ENCODE data around the gene NEAT1.
A peak's percentile ranks its signal among the peaks of the same experiment; 100 is the strongest.

Gene NEAT1

DNA sequence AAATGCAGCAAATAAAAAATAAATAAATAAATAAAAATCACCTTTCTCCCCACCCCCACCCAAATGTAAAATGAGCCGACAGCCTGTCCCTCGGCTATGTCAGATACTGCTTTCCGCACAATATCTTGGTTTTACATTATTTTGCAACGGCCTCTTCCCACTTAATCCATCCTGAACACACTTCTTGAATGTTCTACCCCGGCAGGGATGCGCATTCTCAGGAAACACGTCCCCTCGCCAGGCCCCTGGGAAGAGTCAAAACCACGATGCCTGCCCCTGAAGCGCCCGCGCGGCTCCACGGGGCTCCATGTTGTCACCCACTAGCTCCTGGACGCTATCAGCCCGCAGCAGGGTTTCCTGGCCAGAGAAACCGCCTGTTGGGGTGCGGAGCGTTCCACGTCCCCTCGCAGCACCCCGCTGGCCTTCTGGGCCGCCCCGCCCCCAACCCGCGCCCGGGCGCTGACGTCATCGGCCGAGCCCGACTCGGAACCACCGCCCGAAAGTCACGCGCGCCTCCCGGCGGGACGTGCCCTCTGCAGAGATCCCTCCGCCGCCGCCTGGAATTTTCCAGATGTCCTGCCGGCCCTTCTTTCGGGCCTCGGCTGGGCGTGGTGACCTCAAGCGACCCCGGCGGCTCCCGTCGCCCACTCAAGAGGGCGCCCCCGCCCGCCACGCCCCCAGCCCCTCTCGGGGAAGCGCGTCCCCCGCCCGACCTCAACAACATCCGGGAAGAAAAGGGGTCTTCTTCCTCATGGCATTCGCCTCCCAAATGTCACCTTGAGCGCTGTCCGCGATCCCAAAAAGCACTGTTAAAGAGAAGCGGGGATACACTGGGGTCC lies 585 bp upstream of the NEAT1 start:
- DNase-seq (ENCODE audit: low spot score): peak; percentile 57

DNA sequence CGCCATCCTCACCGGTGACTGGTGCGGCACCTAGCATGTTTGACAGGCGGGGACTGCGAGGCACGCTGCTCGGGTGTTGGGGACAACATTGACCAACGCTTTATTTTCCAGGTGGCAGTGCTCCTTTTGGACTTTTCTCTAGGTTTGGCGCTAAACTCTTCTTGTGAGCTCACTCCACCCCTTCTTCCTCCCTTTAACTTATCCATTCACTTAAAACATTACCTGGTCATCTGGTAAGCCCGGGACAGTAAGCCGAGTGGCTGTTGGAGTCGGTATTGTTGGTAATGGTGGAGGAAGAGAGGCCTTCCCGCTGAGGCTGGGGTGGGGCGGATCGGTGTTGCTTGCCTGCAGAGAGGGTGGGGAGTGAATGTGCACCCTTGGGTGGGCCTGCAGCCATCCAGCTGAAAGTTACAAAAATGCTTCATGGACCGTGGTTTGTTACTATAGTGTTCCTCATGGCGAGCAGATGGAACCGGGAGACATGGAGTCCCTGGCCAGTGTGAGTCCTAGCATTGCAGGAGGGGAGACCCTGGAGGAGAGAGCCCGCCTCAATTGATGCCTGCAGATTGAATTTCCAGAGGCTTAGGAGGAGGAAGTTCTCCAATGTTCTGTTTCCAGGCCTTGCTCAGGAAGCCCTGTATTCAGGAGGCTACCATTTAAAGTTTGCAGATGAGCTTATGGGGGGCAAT lies 1.1 kb downstream of the NEAT1 start:
- no peak for DNase-seq (ENCODE audit: low spot score)

DNA sequence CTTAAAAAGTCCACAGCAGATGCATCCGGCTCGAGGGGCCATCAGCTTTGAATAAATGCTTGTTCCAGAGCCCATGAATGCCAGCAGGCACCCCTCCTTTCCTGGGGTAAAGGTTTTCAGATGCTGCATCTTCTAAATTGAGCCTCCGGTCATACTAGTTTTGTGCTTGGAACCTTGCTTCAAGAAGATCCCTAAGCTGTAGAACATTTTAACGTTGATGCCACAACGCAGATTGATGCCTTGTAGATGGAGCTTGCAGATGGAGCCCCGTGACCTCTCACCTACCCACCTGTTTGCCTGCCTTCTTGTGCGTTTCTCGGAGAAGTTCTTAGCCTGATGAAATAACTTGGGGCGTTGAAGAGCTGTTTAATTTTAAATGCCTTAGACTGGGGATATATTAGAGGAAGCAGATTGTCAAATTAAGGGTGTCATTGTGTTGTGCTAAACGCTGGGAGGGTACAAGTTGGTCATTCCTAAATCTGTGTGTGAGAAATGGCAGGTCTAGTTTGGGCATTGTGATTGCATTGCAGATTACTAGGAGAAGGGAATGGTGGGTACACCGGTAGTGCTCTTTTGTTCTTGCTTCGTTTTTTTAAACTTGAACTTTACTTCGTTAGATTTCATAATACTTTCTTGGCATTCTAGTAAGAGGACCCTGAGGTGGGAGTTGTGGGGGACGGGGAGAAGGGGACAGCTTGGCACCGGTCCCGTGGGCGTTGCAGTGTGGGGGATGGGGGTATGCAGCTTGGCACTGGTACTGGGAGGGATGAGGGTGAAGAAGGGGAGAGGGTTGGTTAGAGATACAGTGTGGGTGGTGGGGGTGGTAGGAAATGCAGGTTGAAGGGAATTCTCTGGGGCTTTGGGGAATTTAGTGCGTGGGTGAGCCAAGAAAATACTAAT lies 1.9 kb downstream of the NEAT1 start:
- no peak for DNase-seq (ENCODE audit: low spot score)

DNA sequence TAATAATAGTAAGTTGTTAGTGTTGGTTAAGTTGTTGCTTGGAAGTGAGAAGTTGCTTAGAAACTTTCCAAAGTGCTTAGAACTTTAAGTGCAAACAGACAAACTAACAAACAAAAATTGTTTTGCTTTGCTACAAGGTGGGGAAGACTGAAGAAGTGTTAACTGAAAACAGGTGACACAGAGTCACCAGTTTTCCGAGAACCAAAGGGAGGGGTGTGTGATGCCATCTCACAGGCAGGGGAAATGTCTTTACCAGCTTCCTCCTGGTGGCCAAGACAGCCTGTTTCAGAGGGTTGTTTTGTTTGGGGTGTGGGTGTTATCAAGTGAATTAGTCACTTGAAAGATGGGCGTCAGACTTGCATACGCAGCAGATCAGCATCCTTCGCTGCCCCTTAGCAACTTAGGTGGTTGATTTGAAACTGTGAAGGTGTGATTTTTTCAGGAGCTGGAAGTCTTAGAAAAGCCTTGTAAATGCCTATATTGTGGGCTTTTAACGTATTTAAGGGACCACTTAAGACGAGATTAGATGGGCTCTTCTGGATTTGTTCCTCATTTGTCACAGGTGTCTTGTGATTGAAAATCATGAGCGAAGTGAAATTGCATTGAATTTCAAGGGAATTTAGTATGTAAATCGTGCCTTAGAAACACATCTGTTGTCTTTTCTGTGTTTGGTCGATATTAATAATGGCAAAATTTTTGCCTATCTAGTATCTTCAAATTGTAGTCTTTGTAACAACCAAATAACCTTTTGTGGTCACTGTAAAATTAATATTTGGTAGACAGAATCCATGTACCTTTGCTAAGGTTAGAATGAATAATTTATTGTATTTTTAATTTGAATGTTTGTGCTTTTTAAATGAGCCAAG lies 2.7 kb downstream of the NEAT1 start:
- DNase-seq (ENCODE audit: low spot score): no peak

DNA sequence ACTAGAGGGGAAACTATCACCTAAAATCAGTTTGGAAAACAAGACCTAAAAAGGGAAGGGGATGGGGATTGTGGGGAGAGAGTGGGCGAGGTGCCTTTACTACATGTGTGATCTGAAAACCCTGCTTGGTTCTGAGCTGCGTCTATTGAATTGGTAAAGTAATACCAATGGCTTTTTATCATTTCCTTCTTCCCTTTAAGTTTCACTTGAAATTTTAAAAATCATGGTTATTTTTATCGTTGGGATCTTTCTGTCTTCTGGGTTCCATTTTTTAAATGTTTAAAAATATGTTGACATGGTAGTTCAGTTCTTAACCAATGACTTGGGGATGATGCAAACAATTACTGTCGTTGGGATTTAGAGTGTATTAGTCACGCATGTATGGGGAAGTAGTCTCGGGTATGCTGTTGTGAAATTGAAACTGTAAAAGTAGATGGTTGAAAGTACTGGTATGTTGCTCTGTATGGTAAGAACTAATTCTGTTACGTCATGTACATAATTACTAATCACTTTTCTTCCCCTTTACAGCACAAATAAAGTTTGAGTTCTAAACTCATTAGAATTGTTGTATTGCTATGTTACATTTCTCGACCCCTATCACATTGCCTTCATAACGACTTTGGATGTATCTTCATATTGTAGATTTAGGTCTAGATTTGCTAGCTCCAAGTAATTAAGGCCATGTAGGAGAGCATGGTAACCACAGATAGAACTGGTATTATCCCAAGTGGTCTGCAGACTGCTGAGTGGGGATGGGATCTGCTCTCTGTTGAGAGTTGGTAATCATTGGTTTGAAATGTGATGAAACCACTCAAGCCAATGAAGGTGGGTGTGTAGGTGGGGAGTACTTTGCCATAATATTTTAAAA lies 3.6 kb downstream of the NEAT1 start:
- no peak for DNase-seq (ENCODE audit: low spot score)

DNA sequence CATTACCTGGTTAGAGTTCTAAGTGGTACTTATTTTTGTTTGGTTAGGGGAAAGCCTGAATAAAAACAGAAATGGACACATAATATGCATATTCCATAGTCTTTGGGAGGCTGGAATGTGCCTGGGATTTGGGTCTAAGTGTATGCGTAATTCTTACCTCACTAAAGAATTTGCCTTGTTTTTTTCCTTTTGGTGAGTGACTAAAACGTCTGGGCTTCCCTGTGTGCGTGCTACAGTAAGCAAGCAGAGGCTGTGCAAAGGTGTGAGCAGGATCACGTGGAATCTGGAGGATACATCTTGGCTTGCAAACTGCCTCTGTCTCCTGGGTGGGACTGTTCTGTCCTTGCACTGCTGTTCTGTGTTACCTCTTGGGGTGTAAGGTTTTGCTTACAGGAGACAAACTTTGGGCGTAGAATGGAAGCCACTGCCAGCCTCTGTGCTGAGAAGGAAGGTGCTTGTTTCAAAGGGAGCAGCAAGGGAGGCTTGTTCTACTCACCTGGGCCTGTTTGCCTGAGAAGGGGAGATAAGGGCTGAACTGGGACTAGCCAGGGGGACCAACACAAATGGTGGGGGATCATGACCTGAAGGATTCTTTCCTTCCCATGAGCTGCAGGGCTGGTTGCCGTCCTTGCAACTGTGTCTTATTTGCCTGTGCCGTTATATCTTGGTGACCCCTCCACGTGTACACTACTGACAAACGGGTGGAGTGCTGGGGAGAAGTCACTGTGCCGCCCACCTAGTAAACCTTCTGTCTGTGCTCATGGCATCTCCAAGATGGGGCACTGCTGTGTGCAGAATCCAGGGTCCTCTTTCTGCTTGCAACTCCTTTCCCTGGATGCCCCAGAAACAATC lies 4.5 kb downstream of the NEAT1 start:
- no peak for DNase-seq (ENCODE audit: low spot score)

DNA sequence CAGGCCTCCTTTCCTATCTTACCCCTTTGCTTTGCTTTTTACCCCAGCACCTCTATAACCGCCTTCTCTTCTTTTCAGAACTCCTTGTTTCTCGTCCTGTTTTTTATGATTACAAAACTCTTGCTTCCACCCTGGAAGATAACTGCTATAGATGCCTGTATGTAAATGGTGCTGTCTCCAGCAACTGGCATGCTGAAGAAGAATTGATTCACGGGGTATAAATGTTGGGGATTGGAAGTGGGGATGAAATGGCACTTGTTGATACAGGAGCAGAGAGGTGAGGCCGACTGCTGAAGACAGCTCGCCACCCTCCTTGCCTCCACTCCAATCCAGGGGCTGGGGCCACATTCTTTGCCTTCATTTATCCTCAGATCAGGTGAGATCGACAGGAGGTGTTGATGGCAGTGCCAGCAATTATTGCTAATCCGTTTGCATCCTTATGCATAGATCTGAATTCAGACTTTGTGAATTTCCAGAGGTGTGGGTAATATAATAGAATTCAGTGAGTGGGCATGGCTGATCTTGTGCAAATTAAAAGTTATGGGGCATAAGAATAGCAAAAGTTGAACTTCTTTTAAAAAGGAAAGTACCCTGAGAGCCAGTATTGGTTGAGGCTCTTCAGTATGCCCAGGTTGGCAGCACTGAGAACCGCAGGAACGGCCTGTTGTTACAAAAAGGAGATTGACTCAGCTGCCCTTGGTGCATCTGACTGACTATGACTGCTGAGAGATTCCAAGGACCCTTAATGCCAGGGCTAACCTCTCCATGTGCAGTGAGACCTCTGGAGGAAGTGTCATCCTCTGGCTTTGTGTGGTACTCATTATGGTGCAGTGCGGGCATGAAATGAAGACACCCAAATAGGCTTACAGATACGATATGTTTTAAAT lies 5.3 kb downstream of the NEAT1 start:
- DNase-seq (ENCODE audit: low spot score): no peak

DNA sequence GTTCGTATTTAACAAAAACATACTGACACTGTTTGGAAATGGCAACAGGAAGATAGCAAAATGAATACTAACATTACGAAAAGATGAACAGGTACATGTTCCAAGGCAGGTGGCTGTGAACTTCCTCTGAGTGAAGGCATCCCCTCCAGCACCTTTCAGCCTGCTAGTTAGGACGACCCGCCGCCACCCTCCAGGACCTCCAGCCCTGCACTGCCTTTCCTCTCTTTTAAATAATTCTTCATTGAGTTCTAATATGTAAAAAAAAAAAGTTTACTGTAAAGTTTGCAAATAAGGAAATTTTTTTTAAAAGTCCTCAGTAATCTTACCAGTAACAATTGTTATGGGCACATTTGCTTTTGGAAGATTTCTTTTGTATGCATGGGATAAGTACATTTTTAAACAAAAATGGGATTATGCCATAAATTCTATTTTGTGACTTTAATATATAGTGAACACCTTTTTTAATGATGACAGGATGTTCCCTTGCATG lies 6.0 kb downstream of the NEAT1 start:
- no peak for DNase-seq (ENCODE audit: low spot score)

DNA sequence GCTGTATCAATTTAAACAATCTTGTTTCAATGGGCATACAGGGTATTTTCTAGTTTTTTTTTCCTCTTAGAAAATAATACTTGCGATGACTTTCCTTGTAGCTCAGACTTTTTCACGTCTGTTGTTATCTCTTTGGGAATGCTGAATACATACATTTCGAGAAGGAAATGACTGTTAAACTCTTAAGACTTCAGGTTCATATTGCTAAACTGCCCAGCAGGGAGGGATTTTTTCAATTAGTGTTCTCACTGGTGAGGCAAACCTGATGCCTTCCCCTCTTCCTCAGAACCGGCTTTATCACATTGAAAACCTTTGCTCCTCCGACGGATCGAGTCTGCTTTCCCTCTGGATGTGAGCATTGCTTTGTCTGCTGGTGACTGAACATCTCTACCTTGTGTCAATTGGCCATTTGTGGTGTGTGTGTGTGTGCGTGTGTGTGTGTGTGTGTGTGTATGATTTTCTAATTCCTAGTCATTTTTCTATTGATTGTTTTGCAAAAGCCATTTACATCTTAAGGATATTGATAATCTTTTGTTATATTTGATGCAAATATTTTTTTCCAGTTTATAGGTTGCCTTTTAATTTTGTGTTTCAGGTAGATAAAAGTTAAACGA lies 6.6 kb downstream of the NEAT1 start:
- no peak for DNase-seq (ENCODE audit: low spot score)

DNA sequence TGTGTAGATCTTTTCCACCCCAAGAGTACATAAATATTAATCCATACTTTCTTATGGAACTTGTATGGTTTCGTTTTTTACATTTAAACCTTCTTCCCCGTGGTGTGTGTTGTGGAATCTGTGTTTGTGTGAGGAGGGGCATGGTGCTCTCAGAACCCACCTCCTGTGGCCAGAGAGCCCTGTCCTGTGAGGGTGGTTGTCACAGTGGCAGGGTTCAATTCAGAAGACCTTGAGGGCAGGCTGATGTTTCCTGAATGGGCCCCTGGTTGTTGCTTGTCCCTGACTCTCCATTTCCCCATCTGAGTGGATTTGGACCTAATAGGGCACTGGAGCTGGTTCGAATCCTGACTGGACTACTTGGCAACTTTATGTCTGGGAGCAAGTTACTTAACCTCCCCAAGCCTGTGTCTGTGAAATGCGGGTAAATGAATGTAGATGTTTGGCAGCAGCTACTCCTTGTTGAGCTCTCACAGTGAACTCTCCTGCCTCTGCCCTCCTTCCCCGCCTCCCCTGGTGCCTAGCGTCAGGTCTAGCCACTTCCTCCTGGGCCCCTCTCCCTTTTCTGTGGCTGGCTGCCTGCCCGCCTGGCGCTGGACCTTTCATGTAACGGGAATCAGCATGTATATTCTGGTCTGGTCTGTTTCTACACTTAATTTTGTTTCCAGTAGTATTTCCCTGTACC lies 7.3 kb downstream of the NEAT1 start:
- DNase-seq (ENCODE audit: low spot score): no peak

DNA sequence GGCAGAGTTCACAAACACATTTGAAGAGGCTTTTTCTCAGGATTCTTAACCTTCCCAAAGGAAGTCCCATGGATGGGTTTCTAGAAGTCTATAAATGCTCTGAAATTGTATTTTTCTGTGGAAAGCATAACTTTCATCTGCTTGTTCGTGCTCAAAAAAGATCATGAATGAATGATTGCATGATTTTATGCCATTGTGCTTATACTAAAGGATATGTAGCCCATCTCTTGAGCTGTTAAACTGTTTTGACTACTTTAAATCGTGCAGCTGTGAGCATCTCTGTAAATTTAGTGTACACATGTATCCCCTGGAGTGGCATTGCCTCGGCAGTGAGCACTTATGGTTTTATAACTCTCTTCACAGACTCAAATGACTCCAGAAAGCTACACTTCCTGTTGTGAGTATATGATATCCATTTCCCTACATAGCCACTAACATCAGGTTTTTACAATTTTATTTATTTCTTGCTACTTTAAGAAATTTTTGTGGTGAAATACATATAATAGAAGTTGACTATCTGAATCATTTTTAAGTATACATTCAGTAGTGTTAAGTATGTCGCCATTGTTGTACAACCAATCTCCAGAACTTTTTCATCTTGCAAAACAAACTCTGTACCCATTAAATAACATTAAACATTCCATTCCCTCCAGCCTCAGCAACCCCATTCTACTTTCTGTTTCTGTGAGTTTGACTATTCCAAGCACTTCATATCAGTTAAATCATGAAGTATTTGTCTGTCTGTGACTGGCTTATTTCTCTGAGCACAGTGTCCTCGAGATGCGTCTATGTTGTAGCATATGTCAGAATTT lies 8.0 kb downstream of the NEAT1 start:
- no peak for DNase-seq (ENCODE audit: low spot score)

DNA sequence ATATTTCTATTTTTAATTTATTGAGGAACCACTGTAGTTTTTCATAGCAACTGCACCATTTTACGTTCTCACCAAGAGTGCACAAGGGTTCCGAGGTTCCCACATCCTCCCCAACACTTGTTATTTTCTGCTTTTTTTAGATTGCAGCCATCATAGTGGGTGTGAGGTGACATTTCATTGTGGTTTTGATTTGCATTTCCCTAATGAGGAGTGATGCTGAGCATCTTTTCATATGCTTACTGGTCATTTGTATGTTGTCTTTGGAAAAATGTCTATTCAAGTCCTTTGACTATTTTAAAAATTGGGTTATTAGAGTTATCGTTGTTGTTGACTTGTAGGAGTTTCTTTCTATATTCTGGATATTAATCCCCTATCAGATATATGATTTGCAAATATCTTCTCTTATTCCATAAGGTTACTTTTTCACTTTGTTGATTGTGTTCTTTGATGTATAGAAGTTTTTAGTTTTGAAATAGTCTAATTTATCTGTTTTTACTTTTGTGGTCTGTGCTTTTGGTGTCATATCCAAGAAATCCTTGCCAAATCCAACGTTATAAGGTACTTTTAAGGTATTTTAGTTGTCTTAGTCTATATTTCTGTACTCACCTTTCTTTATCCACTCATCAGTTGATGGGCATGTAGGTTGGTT lies 9.0 kb downstream of the NEAT1 start:
- no peak for DNase-seq (ENCODE audit: low spot score)

DNA sequence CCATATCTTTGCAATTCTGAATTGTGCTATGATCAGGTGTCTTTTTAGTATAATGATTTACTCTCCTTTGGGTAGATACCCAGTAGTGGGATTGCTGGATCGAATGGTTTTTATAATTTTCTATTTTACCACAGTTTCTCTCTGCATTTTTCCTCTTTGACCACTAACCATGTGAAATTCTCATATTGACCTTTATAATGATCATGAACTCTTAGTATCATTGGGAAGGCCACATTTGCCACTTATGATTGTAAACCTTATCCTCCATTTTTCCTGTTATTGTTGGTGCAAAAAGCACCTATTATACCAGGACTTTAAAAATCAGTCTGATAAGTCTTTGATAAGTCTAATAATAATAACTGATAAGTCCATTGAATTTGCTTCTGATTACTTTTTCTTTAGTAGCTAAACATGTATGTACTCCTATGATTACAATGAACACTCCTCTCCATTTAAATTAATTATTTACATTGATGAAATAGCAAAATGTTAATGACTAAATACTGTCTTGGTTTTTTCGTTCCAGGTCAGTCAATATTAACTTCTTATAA lies 9.6 kb downstream of the NEAT1 start:
- DNase-seq (ENCODE audit: low spot score): no peak

DNA sequence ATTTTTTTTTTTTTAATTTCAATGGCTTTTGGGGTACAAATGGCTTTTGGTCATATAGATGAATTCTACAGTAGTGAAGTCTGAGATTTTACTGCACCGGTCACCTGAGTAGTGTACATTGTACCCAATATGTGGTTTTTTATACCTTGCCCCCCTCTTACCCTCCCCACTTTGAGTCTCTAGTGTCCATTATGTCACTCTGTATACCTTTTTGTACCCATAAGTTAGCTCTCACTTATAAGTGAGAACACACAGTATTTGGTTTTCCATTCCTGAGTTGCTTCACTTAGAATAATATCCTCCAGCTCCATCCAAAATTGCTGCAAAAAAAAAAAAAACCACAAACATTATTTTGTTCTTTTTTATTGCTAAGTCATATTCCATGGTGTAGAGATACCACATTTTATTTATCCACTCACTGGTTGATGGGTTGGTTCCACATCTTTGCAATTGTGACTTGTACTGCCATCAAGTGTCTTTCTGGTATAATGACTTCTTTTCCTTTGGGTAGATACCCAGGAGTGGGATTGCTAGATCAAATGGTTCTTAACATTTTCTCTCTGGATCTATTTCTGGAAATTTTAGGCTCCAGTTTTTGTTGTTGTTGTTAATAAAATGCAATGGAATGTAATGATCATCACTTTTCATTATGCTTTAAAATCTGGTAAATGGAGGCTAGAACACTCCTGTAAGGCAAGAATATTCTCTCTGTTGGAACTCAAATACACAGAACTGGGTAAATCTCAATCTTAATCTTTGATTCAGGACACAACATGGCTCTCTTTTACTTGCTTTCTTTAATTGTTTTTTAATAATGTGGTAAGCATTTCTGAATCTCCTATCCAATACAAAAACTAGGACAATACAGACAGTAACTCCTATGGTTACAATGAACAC lies 10.3 kb downstream of the NEAT1 start:
- DNase-seq (ENCODE audit: low spot score): no peak

DNA sequence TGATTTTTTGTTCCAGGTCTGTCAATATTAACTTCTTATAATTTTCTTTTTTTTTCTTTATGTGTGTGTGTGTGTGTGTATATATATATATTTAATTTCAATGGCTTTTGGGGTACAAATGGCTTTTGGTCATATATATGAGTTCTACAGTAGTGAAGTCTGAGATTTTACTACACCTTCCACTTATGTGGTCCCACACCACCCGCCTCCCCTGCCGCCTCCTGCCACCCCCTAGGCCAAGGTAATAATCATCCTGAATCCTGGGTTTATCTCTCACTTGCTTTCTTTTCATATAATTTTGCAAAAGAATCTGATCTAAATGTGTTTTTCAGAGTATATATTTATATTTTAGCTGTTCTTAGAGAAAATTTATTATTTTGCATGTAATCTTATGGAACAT lies 11.1 kb downstream of the NEAT1 start:
- DNase-seq (ENCODE audit: low spot score): no peak
